Trophoblast cell (in vitro differentiated cells and primary cell): Measurements from ENCODE around the gene ABCC4.

Experiments used
- DNase-seq, 2 donors: peaks; one replicate each; pipeline ENCODE4 v3.0.0-alpha.2; 2016
- H2AFZ ChIP-seq: 2 replicates; pipeline ENCODE4 v1.6.1; 2013; ENCODE audit warnings: low read length, moderate library complexity, mild to moderate bottlenecking; ENCODE audit not compliant: insufficient read depth, poor library complexity
- H2AK5ac ChIP-seq: 2 replicates; pipeline ENCODE4 v1.6.1; 2013; ENCODE audit warnings: mild to moderate bottlenecking, low read length
- H2BK120ac ChIP-seq: 2 replicates; pipeline ENCODE4 v1.6.1; 2013; ENCODE audit warnings: low read length, mild to moderate bottlenecking, moderate library complexity; ENCODE audit not compliant: insufficient read depth, poor library complexity
- H2BK12ac ChIP-seq: 2 replicates; pipeline ENCODE4 v1.6.1; 2013; ENCODE audit warnings: mild to moderate bottlenecking, low read length, moderate library complexity
- H2BK5ac ChIP-seq: 2 replicates; pipeline ENCODE4 v1.6.1; 2013; ENCODE audit warnings: low read length, low read depth, moderate library complexity, mild to moderate bottlenecking; ENCODE audit not compliant: poor library complexity
- H3K14ac ChIP-seq: 2 replicates; pipeline ENCODE4 v1.6.1; 2013; ENCODE audit warnings: mild to moderate bottlenecking, low read length
- H3K18ac ChIP-seq: 2 replicates; pipeline ENCODE4 v1.6.1; 2013; ENCODE audit warnings: mild to moderate bottlenecking, low read length
- H3K23ac ChIP-seq: 2 replicates; pipeline ENCODE4 v1.6.1; 2013; ENCODE audit warnings: low read length
- H3K27ac ChIP-seq: 2 replicates; pipeline ENCODE4 v1.5.1; 2013; ENCODE audit warnings: low read depth, mild to moderate bottlenecking, inconsistent platforms, low read length, moderate library complexity
- H3K27me3 ChIP-seq: 2 replicates; pipeline ENCODE4 v1.6.1; 2013; ENCODE audit warnings: inconsistent platforms, mild to moderate bottlenecking, low read length, moderate library complexity; ENCODE audit not compliant: insufficient read depth
- H3K36me3 ChIP-seq, 2 experiments: 1 replicate in 1 of 2; 2 replicates in 1 of 2; pipeline ENCODE4 v1.6.1; 2013; ENCODE audit warnings: low read length in 2 of 2, mild to moderate bottlenecking in 2 of 2, moderate library complexity in 1 of 2; ENCODE audit not compliant: insufficient read depth in 2 of 2, control insufficient read depth in 1 of 2
- H3K4ac ChIP-seq: 2 replicates; pipeline ENCODE4 v1.6.1; 2013; ENCODE audit warnings: low read depth, mild to moderate bottlenecking, low read length, moderate library complexity
- H3K4me1 ChIP-seq, 2 experiments: 1 replicate in 1 of 2; 2 replicates in 1 of 2; pipeline ENCODE4 v1.6.1; 2013; ENCODE audit warnings: low read length in 2 of 2, mild to moderate bottlenecking in 2 of 2, moderate library complexity in 1 of 2; ENCODE audit not compliant: insufficient read depth in 2 of 2, control insufficient read depth in 1 of 2
- H3K4me2 ChIP-seq: 2 replicates; pipeline ENCODE4 v1.6.1; 2013; ENCODE audit warnings: inconsistent platforms, mild to moderate bottlenecking, low read length, moderate library complexity
- H3K4me3 ChIP-seq: 2 replicates; pipeline ENCODE4 v1.5.1; 2013; ENCODE audit warnings: mild to moderate bottlenecking, low read depth, low read length, inconsistent platforms
- H3K79me1 ChIP-seq: one replicate; pipeline ENCODE4 v1.6.1; 2013; ENCODE audit warnings: low read length
- H3K79me2 ChIP-seq: 2 replicates; pipeline ENCODE4 v1.6.1; 2013; ENCODE audit warnings: low read length, mild to moderate bottlenecking; ENCODE audit not compliant: control insufficient read depth, insufficient read depth, poor library complexity
- H3K9ac ChIP-seq: 2 replicates; pipeline ENCODE4 v1.6.1; 2013; ENCODE audit warnings: mild to moderate bottlenecking, low read length
- H3K9me3 ChIP-seq: 2 replicates; pipeline ENCODE4 v1.6.1; 2013; ENCODE audit warnings: low read depth, mild to moderate bottlenecking, control low read depth, inconsistent platforms, low read length; ENCODE audit not compliant: insufficient read depth
- H4K12ac ChIP-seq: 2 replicates; pipeline ENCODE4 v1.6.1; 2013; ENCODE audit warnings: low read depth, mild to moderate bottlenecking, low read length, moderate library complexity
- H4K8ac ChIP-seq: 2 replicates; pipeline ENCODE4 v1.6.1; 2013; ENCODE audit warnings: low read depth, mild to moderate bottlenecking, low read length, moderate library complexity
- H4K91ac ChIP-seq: one replicate; pipeline ENCODE4 v1.6.1; 2013; ENCODE audit warnings: low read depth, mild to moderate bottlenecking, low read length, moderate library complexity
- WGBS: extraction: QIAGEN DNeasy Blood & Tissue Kit; methylation state at CpG from one replicate; pipeline ENCODE4 v1.1.7; 2013; ENCODE audit warnings: missing lambda C conversion rate; ENCODE audit not compliant: insufficient read length, insufficient coverage; ENCODE audit errors: extremely low coverage; 5-methylcytosine and 5-hydroxymethylcytosine counted together

The ABCC4 gene

DNA sequence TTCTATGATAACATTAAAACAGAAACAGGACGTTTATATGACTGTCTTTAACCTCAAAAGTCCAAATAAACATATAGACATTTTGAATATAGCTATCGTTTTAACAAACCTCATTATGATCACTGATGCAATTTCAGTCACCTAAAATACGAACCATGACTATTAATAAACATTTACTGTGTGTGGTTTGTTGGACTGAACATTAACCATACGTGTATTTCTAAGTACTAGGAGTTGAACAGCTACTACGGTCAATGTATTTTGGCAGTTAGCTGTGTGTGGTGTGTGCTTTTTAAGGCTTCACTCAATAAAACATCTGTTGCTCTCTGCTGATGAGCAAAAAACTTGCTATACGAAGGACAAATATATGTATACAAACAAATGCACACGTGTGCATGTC lies 281.4 kb downstream of the ABCC4 start:
- no peak overlapping the region for H2AFZ ChIP-seq
- no peak overlapping the region for H3K27ac ChIP-seq
- no peak overlapping the region for H4K91ac ChIP-seq
- peaks cover 0 to 2% of the 10 kb centered on the region in 2 experiments for H3K4me1 ChIP-seq
- no peak overlapping the region for H3K4me3 ChIP-seq
- no peak overlapping the region for H2BK12ac ChIP-seq
- no peak overlapping the region for H2AK5ac ChIP-seq
- no peak overlapping the region for H3K4me2 ChIP-seq
- no peaks in the 10 kb centered on the region for H3K79me2 ChIP-seq
- no peak overlapping the region for H4K12ac ChIP-seq
- H3K9ac ChIP-seq: no peak overlapping the region
- no peaks in the 10 kb centered on the region for H3K36me3 ChIP-seq
- no peak overlapping the region for H3K4ac ChIP-seq
- H3K23ac ChIP-seq: no peak overlapping the region
- no peaks in the 10 kb centered on the region for H3K79me1 ChIP-seq
- H2BK5ac ChIP-seq: no peak overlapping the region
- no peak overlapping the region for H4K8ac ChIP-seq
- H3K9me3 ChIP-seq: no peaks in the 10 kb centered on the region
- no CpG with 5 or more reads among the region's 7 CpGs for WGBS
- no peak overlapping the region for H3K18ac ChIP-seq
- no peak for DNase-seq
- no peak overlapping the region for H2BK120ac ChIP-seq
- H3K27me3 ChIP-seq: no peaks in the 10 kb centered on the region
- no peak overlapping the region for H3K14ac ChIP-seq

GRCh38 chr13:95007322-95007721 lies 293.9 kb downstream of the ABCC4 start:
- no peak overlapping the region for H3K9ac ChIP-seq
- H4K91ac ChIP-seq: no peak overlapping the region
- H2BK12ac ChIP-seq: no peak overlapping the region
- H3K79me2 ChIP-seq: no peaks in the 10 kb centered on the region
- no peak overlapping the region for H3K4ac ChIP-seq
- H4K8ac ChIP-seq: no peak overlapping the region
- no peaks in the 10 kb centered on the region for H3K79me1 ChIP-seq
- WGBS: no CpG with 5 or more reads among the region's 12 CpGs
- no peak overlapping the region for H3K4me2 ChIP-seq
- H3K27ac ChIP-seq: no peak overlapping the region
- peaks cover 0 to 2% of the 10 kb centered on the region in 2 experiments for H3K4me1 ChIP-seq
- H2AK5ac ChIP-seq: no peak overlapping the region
- H3K23ac ChIP-seq: no peak overlapping the region
- H3K27me3 ChIP-seq: no peaks in the 10 kb centered on the region
- no peak overlapping the region for H3K4me3 ChIP-seq
- H3K14ac ChIP-seq: no peak overlapping the region
- no peak overlapping the region for H2BK5ac ChIP-seq
- H2AFZ ChIP-seq: no peak overlapping the region
- no peak for DNase-seq
- no peaks in the 10 kb centered on the region for H3K9me3 ChIP-seq
- H3K18ac ChIP-seq: no peak overlapping the region
- H2BK120ac ChIP-seq: no peak overlapping the region
- H3K36me3 ChIP-seq: no peaks in the 10 kb centered on the region
- no peak overlapping the region for H4K12ac ChIP-seq

- Histone ChIP-seq H3K9ac (no peak overlapping the region), H2AFZ (no peak overlapping the region), H3K79me1 (no peaks in the 10 kb centered on the region), H2BK12ac (no peak overlapping the region), H3K27me3 (no peaks in the 10 kb centered on the region), H3K36me3 (no peaks in the 10 kb centered on the region), H3K18ac (no peak overlapping the region), H3K9me3 (no peaks in the 10 kb centered on the region), H3K79me2 (no peaks in the 10 kb centered on the region), H3K27ac (no peak overlapping the region), H3K23ac (no peak overlapping the region), H2BK5ac (no peak overlapping the region), H4K12ac (no peak overlapping the region), H4K91ac (no peak overlapping the region), H3K4me3 (no peak overlapping the region), H3K4me2 (no peak overlapping the region), H2BK120ac (no peak overlapping the region), H3K4me1 (peaks cover 0 to 2% of the 10 kb centered on the region in 2 experiments), H3K4ac (no peak overlapping the region), H4K8ac (no peak overlapping the region), H2AK5ac (no peak overlapping the region), H3K14ac (no peak overlapping the region)
- DNase-seq: no peak
Measured at GRCh38 chr13:95005300-95005699, 296.0 kb downstream of the ABCC4 start.

GRCh38 chr13:95003019-95003813 lies 298.0 kb downstream of the ABCC4 start:
- H3K14ac ChIP-seq: no peak overlapping the region
- H3K4ac ChIP-seq: no peak overlapping the region
- H2BK120ac ChIP-seq: no peak overlapping the region
- H3K23ac ChIP-seq: no peak overlapping the region
- H3K9ac ChIP-seq: no peak overlapping the region
- H3K18ac ChIP-seq: no peak overlapping the region
- no peaks in the 10 kb centered on the region for H3K79me2 ChIP-seq
- no peak for DNase-seq
- H3K9me3 ChIP-seq: no peaks in the 10 kb centered on the region
- no peak overlapping the region for H2AK5ac ChIP-seq
- no peak overlapping the region for H3K27ac ChIP-seq
- H3K4me3 ChIP-seq: no peak overlapping the region
- H2AFZ ChIP-seq: peak overlapping the region; percentile 25
- H3K79me1 ChIP-seq: no peaks in the 10 kb centered on the region
- no peak overlapping the region for H4K12ac ChIP-seq
- H2BK12ac ChIP-seq: no peak overlapping the region
- H3K36me3 ChIP-seq: no peaks in the 10 kb centered on the region
- H2BK5ac ChIP-seq: no peak overlapping the region
- WGBS: no CpG with 5 or more reads among the region's 41 CpGs
- no peaks in the 10 kb centered on the region for H3K27me3 ChIP-seq
- H3K4me1 ChIP-seq: peaks cover 0 to 2% of the 10 kb centered on the region in 2 experiments
- H3K4me2 ChIP-seq: peak overlapping the region; percentile 68
- H4K8ac ChIP-seq: no peak overlapping the region
- no peak overlapping the region for H4K91ac ChIP-seq
